Activated T-cell treated with anti-CD3 and anti-CD28 coated beads, Interleukin-2, amount 50 U/mL, for 4 hours (primary cell): ENCODE measurements around the gene PSMD12. TPM values are rescaled to one million over a fixed set of nuclear protein-coding genes. Genes with fewer than 3 reads are reported as not detected.
"Not testable (repeated sequence)": the region's sequence is repeated elsewhere in the genome, so short reads cannot be mapped to it uniquely, and the experiment has no call there.

Experiments
- ATAC-seq, 2 donors: fragments of 200-7000 bp; cut with Tn5 transposase; one replicate each; pipeline ENCODE4 v1.10.0; 2021
- DNase-seq: peaks from one replicate; pipeline ENCODE4 v3.0.0-alpha.2; 2020
- H3K27me3 Mint-ChIP-seq: one replicate; pipeline ENCODE4 v1.8.0; 2021; ENCODE audit warnings: low read depth, mixed read lengths
- H3K36me3 Mint-ChIP-seq: one replicate; pipeline ENCODE4 v1.8.0; 2022; ENCODE audit warnings: mixed read lengths; ENCODE audit not compliant: insufficient read depth
- H3K4me1 Mint-ChIP-seq: one replicate; pipeline ENCODE4 v1.8.0; 2021; ENCODE audit warnings: low read depth, mixed read lengths
- H3K4me3 Mint-ChIP-seq: one replicate; pipeline ENCODE4 v1.8.0; 2021; ENCODE audit warnings: mild to moderate bottlenecking, moderate library complexity, mixed read lengths
- H3K9me3 Mint-ChIP-seq: one replicate; pipeline ENCODE4 v1.8.0; 2021; ENCODE audit warnings: mixed read lengths
- total RNA-seq, 3 donors: library from RNA; stranded (reverse); gene quantifications; one replicate each; pipeline ENCODE4 v1.2.1, GENCODE V29; 2021

PSMD12 gene
- total RNA-seq, result 100 to 1,000 TPM; 127 to 142 (median 139) TPM

- no peaks in the 10 kb centered on the region for H3K27me3 Mint-ChIP-seq
- H3K4me3 Mint-ChIP-seq, result peak within 1 kb of the TSS; percentile 99
- H3K4me1 Mint-ChIP-seq, result peaks cover 44% of the 10 kb centered on the region
- ATAC-seq (peak; percentile 85 to 88), DNase-seq (peak; percentile 93)
- peaks cover 18% of the 10 kb centered on the region for H3K36me3 Mint-ChIP-seq
- no peaks in the 10 kb centered on the region for H3K9me3 Mint-ChIP-seq
Measured at GRCh38 chr17:67366193-67367157, at the start of gene PSMD12. Gene PSMD12, minus strand, starts transcription at chr17:67366577. Its CDS starts 58 bp downstream, at chr17:67366519.

GRCh38 chr17:67415291-67415690, 48.9 kb upstream of the PSMD12 start:
- H3K36me3 Mint-ChIP-seq, result peaks cover 11% of the 10 kb centered on the region
- DNase-seq (no peak), ATAC-seq (no peak)
- peaks cover 5% of the 10 kb centered on the region for H3K9me3 Mint-ChIP-seq
- H3K4me3 Mint-ChIP-seq, result no peak overlapping the region
- peaks cover 68% of the 10 kb centered on the region for H3K4me1 Mint-ChIP-seq
- H3K27me3 Mint-ChIP-seq, result no peaks in the 10 kb centered on the region

GRCh38 chr17:67414559-67414958, 48.2 kb upstream of the PSMD12 start:
- H3K36me3 Mint-ChIP-seq, result peaks cover 11% of the 10 kb centered on the region
- ATAC-seq (no peak), DNase-seq (no peak)
- H3K9me3 Mint-ChIP-seq, result peaks cover 5% of the 10 kb centered on the region
- H3K27me3 Mint-ChIP-seq, result no peaks in the 10 kb centered on the region
- H3K4me3 Mint-ChIP-seq, result no peak overlapping the region
- H3K4me1 Mint-ChIP-seq, result peaks cover 66% of the 10 kb centered on the region

GRCh38 chr17:67414130-67414529, 47.8 kb upstream of the PSMD12 start:
- ATAC-seq (no peak), DNase-seq (no peak)
- Mint-ChIP-seq H3K4me1 (peaks cover 63% of the 10 kb centered on the region), H3K9me3 (peaks cover 5% of the 10 kb centered on the region), H3K36me3 (peaks cover 11% of the 10 kb centered on the region), H3K4me3 (no peak overlapping the region), H3K27me3 (no peaks in the 10 kb centered on the region)

- peaks cover 14% of the 10 kb centered on the region for H3K36me3 Mint-ChIP-seq
- peaks cover 5% of the 10 kb centered on the region for H3K9me3 Mint-ChIP-seq
- ATAC-seq (no peak), DNase-seq (no peak)
- no peaks in the 10 kb centered on the region for H3K27me3 Mint-ChIP-seq
- no peak overlapping the region for H3K4me3 Mint-ChIP-seq
- peaks cover 61% of the 10 kb centered on the region for H3K4me1 Mint-ChIP-seq
Measured at GRCh38 chr17:67413388-67413787, 47.0 kb upstream of the PSMD12 start.

GRCh38 chr17:67412941-67413340, 46.6 kb upstream of the PSMD12 start:
- ATAC-seq (no peak), DNase-seq (no peak)
- H3K4me1 Mint-ChIP-seq, result peaks cover 59% of the 10 kb centered on the region
- peaks cover 14% of the 10 kb centered on the region for H3K36me3 Mint-ChIP-seq
- H3K4me3 Mint-ChIP-seq, result no peak overlapping the region
- peaks cover 5% of the 10 kb centered on the region for H3K9me3 Mint-ChIP-seq
- no peaks in the 10 kb centered on the region for H3K27me3 Mint-ChIP-seq

- Mint-ChIP-seq H3K36me3 (peaks cover 14% of the 10 kb centered on the region), H3K4me1 (peaks cover 57% of the 10 kb centered on the region), H3K9me3 (peaks cover 5% of the 10 kb centered on the region), H3K4me3 (no peak overlapping the region), H3K27me3 (no peaks in the 10 kb centered on the region)
- no peak for DNase-seq
- no peak for ATAC-seq
Measured at GRCh38 chr17:67412032-67412431, 45.7 kb upstream of the PSMD12 start.

- no peak overlapping the region for H3K4me3 Mint-ChIP-seq
- peaks cover 5% of the 10 kb centered on the region for H3K9me3 Mint-ChIP-seq
- H3K36me3 Mint-ChIP-seq, result peaks cover 16% of the 10 kb centered on the region
- peaks cover 60% of the 10 kb centered on the region for H3K4me1 Mint-ChIP-seq
- no peaks in the 10 kb centered on the region for H3K27me3 Mint-ChIP-seq
- no peak for ATAC-seq
- DNase-seq, result no peak
Measured at GRCh38 chr17:67411397-67411796, 45.0 kb upstream of the PSMD12 start.

GRCh38 chr17:67408455-67408830, 42.1 kb upstream of the PSMD12 start:
- ATAC-seq, H3K27me3 Mint-ChIP-seq, DNase-seq, H3K9me3 Mint-ChIP-seq, H3K4me3 Mint-ChIP-seq: not testable (repeated sequence)
- peaks cover 64% of the 10 kb centered on the region for H3K4me1 Mint-ChIP-seq
- peaks cover 14% of the 10 kb centered on the region for H3K36me3 Mint-ChIP-seq

GRCh38 chr17:67403483-67403882, 37.1 kb upstream of the PSMD12 start:
- Mint-ChIP-seq H3K27me3 (no peaks in the 10 kb centered on the region), H3K9me3 (peaks cover 1% of the 10 kb centered on the region), H3K4me3 (no peak overlapping the region), H3K4me1 (peaks cover 72% of the 10 kb centered on the region), H3K36me3 (peaks cover 13% of the 10 kb centered on the region)
- ATAC-seq (no peak), DNase-seq (no peak)

GRCh38 chr17:67403065-67403464, 36.7 kb upstream of the PSMD12 start:
- H3K9me3 Mint-ChIP-seq, result peaks cover 5% of the 10 kb centered on the region
- no peak for ATAC-seq

GRCh38 chr17:67401598-67402504, 35.5 kb upstream of the PSMD12 start:
- ATAC-seq, result no peak
- Mint-ChIP-seq H3K9me3 (peaks cover 5% of the 10 kb centered on the region), H3K4me1 (peaks cover 72% of the 10 kb centered on the region), H3K27me3 (no peaks in the 10 kb centered on the region), H3K36me3 (peaks cover 17% of the 10 kb centered on the region), H3K4me3 (peak overlapping the region; percentile 14)
- no peak for DNase-seq

More at GRCh38 chr17:67403065-67403464, 36.7 kb upstream of the PSMD12 start:
- H3K4me1 Mint-ChIP-seq, result peaks cover 74% of the 10 kb centered on the region
- H3K27me3 Mint-ChIP-seq, result no peaks in the 10 kb centered on the region
- peak overlapping the region; percentile 2 for H3K4me3 Mint-ChIP-seq
- H3K36me3 Mint-ChIP-seq, result peaks cover 18% of the 10 kb centered on the region
- DNase-seq, result no peak

GRCh38 chr17:67401106-67401505, 34.7 kb upstream of the PSMD12 start:
- peaks cover 15% of the 10 kb centered on the region for H3K36me3 Mint-ChIP-seq
- H3K4me1 Mint-ChIP-seq, result peaks cover 66% of the 10 kb centered on the region

GRCh38 chr17:67400193-67400592, 33.8 kb upstream of the PSMD12 start:
- DNase-seq (no peak), ATAC-seq (no peak)
- H3K9me3 Mint-ChIP-seq, result peaks cover 5% of the 10 kb centered on the region
- peaks cover 71% of the 10 kb centered on the region for H3K4me1 Mint-ChIP-seq
- no peaks in the 10 kb centered on the region for H3K27me3 Mint-ChIP-seq
- peaks cover 11% of the 10 kb centered on the region for H3K36me3 Mint-ChIP-seq
- H3K4me3 Mint-ChIP-seq, result peak overlapping the region; percentile 63

More at GRCh38 chr17:67401106-67401505, 34.7 kb upstream of the PSMD12 start:
- Mint-ChIP-seq H3K4me3 (no peak overlapping the region), H3K9me3 (peaks cover 5% of the 10 kb centered on the region), H3K27me3 (no peaks in the 10 kb centered on the region)
- DNase-seq (no peak), ATAC-seq (peak; percentile 13 to 34)
